Measurements from ENCODE around the gene MISP3.

DNA sequence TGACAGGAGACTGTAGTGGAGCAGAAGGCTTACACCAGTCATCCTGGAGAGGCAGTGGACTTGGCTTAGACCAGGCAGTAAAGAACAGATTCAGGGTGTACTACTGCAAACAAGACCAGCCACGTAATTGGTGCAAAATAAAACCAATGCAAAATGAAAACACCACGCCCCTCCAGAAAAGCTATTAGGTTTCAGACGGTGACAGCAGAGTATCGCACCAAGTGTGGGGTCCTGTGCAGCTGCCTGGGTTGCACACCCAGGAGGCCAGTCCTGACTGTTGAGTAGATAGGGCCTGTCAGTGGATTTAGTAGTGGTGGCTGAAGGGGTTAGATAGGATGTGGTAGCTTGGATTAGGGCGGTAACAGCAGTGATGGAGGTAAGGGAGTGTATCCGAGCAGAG lies 50.3 kb downstream of the MISP3 start:
- TF ChIP-seq, protein P1, sequence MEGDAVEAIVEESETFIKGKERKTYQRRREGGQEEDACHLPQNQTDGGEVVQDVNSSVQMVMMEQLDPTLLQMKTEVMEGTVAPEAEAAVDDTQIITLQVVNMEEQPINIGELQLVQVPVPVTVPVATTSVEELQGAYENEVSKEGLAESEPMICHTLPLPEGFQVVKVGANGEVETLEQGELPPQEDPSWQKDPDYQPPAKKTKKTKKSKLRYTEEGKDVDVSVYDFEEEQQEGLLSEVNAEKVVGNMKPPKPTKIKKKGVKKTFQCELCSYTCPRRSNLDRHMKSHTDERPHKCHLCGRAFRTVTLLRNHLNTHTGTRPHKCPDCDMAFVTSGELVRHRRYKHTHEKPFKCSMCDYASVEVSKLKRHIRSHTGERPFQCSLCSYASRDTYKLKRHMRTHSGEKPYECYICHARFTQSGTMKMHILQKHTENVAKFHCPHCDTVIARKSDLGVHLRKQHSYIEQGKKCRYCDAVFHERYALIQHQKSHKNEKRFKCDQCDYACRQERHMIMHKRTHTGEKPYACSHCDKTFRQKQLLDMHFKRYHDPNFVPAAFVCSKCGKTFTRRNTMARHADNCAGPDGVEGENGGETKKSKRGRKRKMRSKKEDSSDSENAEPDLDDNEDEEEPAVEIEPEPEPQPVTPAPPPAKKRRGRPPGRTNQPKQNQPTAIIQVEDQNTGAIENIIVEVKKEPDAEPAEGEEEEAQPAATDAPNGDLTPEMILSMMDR (IDR thresholded peaks at IDR 0.05) = no peak
- TF ChIP-seq POLR2A (IDR thresholded peaks at IDR 0.05; ENCODE audit: low read length) (no peak), HDAC2 (IDR thresholded peaks at IDR 0.05) (no peak)
- TF ChIP-seq, protein P2, sequence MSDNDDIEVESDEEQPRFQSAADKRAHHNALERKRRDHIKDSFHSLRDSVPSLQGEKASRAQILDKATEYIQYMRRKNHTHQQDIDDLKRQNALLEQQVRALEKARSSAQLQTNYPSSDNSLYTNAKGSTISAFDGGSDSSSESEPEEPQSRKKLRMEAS (IDR thresholded peaks at IDR 0.05) = no peak
